K562 treated with DMSO at 1 percent for 48 hours (cell line): ENCODE data around the gene GPR179. TPM values are rescaled to one million over a fixed set of nuclear protein-coding genes. Genes with fewer than 3 reads are reported as not detected.

ENCODE experiments used
- total RNA-seq: library from RNA; unstranded; fragments of 300-600 nt; gene quantifications from 2 replicates; pipeline ENCODE4 v1.2.3, GENCODE V29; 2022; ENCODE audit warnings: low replicate concordance; ENCODE audit errors: extremely low read depth

Gene GPR179, protein sequence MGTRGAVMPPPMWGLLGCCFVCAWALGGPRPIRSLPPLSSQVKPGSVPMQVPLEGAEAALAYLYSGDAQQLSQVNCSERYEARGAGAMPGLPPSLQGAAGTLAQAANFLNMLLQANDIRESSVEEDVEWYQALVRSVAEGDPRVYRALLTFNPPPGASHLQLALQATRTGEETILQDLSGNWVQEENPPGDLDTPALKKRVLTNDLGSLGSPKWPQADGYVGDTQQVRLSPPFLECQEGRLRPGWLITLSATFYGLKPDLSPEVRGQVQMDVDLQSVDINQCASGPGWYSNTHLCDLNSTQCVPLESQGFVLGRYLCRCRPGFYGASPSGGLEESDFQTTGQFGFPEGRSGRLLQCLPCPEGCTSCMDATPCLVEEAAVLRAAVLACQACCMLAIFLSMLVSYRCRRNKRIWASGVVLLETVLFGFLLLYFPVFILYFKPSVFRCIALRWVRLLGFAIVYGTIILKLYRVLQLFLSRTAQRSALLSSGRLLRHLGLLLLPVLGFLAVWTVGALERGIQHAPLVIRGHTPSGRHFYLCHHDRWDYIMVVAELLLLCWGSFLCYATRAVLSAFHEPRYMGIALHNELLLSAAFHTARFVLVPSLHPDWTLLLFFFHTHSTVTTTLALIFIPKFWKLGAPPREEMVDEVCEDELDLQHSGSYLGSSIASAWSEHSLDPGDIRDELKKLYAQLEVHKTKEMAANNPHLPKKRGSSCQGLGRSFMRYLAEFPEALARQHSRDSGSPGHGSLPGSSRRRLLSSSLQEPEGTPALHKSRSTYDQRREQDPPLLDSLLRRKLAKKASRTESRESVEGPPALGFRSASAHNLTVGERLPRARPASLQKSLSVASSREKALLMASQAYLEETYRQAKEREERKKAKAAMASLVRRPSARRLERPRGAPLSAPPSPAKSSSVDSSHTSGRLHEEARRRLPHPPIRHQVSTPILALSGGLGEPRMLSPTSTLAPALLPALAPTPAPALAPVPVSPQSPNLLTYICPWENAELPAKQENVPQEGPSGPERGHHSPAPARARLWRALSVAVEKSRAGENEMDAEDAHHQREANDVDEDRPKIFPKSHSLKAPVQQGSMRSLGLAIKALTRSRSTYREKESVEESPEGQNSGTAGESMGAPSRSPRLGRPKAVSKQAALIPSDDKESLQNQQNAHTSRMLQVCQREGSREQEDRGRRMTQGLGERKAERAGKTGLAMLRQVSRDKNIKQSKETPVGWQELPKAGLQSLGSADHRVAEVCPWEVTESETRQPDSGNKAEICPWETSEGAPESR (N-terminal part only)
- total RNA-seq, result not detected in 2 replicates

DNA sequence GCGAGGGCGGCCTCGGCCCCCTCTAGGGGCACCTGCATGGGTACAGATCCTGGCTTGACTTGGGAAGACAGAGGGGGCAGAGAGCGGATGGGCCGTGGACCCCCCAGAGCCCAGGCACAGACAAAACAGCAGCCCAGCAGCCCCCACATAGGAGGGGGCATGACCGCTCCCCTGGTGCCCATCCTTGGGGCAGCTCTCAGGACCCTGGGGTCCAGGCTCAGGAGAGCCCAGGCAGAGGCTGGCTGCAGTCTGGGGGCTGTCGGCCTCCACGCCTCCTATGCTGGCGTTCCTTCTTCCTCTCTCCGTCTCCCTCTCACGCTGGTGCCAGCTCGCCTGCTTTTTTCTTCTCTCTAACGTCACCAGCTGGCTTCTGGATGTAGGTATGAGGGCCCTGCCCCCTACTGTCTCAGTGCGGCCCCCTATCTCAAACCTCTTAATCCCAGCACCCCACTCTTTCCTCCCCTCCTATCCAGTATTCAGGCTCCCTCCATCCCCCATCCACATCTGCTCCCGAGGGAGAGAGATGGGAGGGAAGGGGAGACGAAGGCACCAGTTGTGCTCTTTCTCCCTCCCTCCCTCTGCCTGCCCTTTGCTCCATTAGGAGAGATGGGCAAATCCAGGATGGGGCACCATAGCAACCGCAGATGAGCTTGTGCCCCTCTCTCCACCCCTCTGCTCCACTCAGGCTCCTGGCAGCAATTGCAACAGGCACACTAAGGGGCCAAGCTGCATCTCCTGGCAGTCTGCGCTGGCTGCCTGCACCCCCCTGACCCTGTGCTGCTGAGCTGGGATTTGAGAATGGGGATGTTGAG, at the start of gene GPR179:
TSS of gene GPR179 (minus strand) at position 349 of the 812 bp plus-strand sequence. CDS start at position 182, 167 bp downstream.

DNA sequence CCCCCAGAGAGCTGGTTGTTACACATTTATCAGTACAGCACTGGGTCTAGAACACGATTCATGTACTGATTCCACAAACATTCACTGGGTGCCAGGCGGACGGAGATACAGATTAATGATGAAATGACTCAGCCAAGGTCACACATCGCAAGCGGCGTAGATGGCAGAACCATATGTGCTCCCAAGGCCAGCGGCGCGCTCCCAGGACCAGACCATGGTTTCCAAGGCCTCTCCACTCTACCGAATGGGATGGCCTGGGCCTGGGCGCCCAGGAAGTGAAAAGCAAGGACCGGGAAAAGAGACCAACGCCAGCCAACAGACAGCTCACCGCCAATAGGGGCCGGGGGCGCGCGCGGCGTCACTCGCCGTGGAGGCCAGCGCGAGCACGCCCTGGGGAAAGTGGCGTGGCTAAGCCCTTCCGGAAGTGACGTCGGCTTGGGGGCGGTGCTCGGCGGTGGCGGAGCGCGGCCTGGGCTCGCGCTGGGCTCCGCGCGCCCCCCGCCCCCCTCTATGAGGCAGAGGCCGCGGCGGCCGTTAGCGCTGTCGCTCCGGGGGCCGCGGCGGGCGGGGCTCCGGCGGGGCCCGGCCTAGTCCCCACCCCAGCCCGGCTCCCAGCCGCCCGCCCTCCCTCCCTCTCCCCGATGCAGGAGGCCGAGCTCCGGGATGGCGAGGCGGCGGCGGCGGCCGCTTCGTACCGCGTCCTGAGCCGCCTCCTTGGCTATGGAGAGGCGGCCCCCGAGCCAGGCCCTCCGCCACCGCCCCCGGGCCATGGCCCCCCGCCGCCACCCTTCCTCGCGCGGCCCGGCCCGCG, 7.9 kb upstream of the GPR179 start, which contains the start of gene SOCS7:
TSS of gene SOCS7 (plus strand) at position 433 of the 811 bp plus-strand sequence. CDS start at position 642, 209 bp downstream.

DNA sequence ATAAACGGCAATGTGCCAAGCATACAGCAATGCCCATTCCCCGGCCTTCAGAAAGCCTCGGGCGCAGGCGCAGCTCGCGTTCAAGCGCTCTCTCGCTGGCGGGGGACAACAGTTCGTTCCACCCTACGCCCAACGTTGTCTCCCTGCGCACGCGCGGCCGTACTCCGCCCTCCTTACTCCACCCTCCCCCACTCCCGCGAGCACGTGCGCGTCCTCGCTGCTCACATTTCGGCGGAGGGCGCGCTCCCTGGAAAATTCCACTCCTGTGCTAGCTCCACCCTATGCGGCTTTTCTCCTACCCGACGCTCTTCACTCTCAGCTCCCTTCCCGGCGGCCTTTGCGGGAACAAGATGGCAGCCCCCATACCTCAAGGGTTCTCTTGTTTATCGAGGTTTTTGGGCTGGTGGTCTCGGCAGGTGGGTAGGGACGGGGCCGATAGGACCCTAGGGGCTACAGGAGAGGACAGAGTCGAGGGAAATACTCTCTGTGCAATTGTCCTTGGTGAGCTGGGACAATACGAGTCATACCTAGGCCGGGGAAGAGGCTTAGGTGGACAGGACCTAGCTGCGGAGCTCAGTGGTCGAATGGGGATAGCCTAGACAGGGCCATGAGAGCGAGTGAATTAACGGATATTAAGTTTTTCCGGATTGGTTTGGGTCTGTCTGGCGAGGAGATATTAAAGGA, 46.8 kb downstream of the GPR179 start, which contains the start of gene MRPL45:
TSS of gene MRPL45 (plus strand) at position 335 of the 684 bp plus-strand sequence. CDS start at position 351, 16 bp downstream.

Other genes starting within 250 kb of the GPR179 start
- not detected in 2 replicates for gene TBC1D3E, start 216.0 kb downstream of the GPR179 start, total RNA-seq
- gene TBC1D3, start 151.4 kb downstream of the GPR179 start, total RNA-seq, result not detected in 2 replicates
- not detected in 2 replicates for gene MRPL45, start 46.8 kb downstream of the GPR179 start, total RNA-seq
- gene SOCS7, start 7.9 kb upstream of the GPR179 start, total RNA-seq, result not detected in 2 replicates
- gene ARHGAP23, start 84.5 kb upstream of the GPR179 start, total RNA-seq, result not detected in 2 replicates